GM21515 (cell line): ENCODE results near the gene ITPR1.

Source experiments
- ATAC-seq: cut with Tn5 transposase; IDR thresholded peaks from one replicate; pipeline ENCODE4 v1.9.1; 2021; ENCODE audit not compliant: unreplicated experiment

ITPR1 gene

GRCh38 chr3:4800595-4800994 is 307.4 kb downstream of the ITPR1 start:
- no peak for ATAC-seq

- ATAC-seq, result no peak
Observed at GRCh38 chr3:4801892-4802291, 308.7 kb downstream of the ITPR1 start.

- no peak for ATAC-seq
Observed at GRCh38 chr3:4802903-4803302, 309.8 kb downstream of the ITPR1 start.

GRCh38 chr3:4804161-4805058 is 311.3 kb downstream of the ITPR1 start:
- ATAC-seq, result no peak

GRCh38 chr3:4805662-4806061 is 312.5 kb downstream of the ITPR1 start:
- no peak for ATAC-seq

- ATAC-seq, result no peak
Observed at GRCh38 chr3:4806535-4807108, 313.5 kb downstream of the ITPR1 start.

- no peak for ATAC-seq
Observed at GRCh38 chr3:4807381-4808280, 314.5 kb downstream of the ITPR1 start.

- ATAC-seq, result no peak
Observed at GRCh38 chr3:4808637-4809036, 315.5 kb downstream of the ITPR1 start.

- ATAC-seq, result no peak
Observed at GRCh38 chr3:4809922-4810321, 316.8 kb downstream of the ITPR1 start.

- ATAC-seq, result no peak
Observed at GRCh38 chr3:4812591-4812990, 319.4 kb downstream of the ITPR1 start.

GRCh38 chr3:4813909-4814304 is 320.8 kb downstream of the ITPR1 start:
- ATAC-seq, result no peak

GRCh38 chr3:4814305-4814903 is 321.3 kb downstream of the ITPR1 start:
- no peak for ATAC-seq

- ATAC-seq, result no peak
Observed at GRCh38 chr3:4814904-4815574, 321.9 kb downstream of the ITPR1 start.

- ATAC-seq, result no peak
Observed at GRCh38 chr3:4816306-4816705, 323.2 kb downstream of the ITPR1 start.

- no peak for ATAC-seq
Observed at GRCh38 chr3:4816718-4817117, 323.6 kb downstream of the ITPR1 start.

GRCh38 chr3:4817128-4817527 is 324.0 kb downstream of the ITPR1 start:
- ATAC-seq, result no peak

- no peak for ATAC-seq
Observed at GRCh38 chr3:4818164-4818563, 325.0 kb downstream of the ITPR1 start.

- no peak for ATAC-seq
Observed at GRCh38 chr3:4818986-4819693, 326.0 kb downstream of the ITPR1 start.

- no peak for ATAC-seq
Observed at GRCh38 chr3:4819746-4820145, 326.6 kb downstream of the ITPR1 start.
